HG02870 (cell line): ENCODE results near the gene SDK1.

Source experiments
- ATAC-seq: cut with Tn5 transposase; IDR thresholded peaks from one replicate; pipeline ENCODE4 v1.9.1; 2021; ENCODE audit warnings: mild to moderate bottlenecking, moderate library complexity; ENCODE audit not compliant: unreplicated experiment

Gene SDK1

DNA sequence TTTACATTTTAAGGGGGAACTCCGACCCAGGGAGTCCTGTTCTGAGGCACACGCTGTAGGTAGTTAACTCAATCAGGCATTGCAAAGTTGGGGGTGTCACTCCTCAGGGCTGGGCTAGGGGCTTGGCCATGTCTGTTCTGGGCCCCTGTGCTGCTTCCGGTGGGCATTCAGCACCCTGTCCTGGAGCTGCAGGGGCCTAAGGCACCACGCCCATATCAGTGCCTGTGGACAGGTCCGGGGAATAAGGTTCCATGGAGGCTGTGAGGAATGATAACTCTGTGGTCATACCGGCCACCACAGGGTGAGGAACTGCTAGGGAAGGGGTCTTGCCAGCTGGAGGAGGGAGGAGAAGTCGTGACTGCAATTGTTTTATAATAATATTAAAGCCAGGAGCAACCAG lies 842.0 kb downstream of the SDK1 start:
- ATAC-seq = no peak

DNA sequence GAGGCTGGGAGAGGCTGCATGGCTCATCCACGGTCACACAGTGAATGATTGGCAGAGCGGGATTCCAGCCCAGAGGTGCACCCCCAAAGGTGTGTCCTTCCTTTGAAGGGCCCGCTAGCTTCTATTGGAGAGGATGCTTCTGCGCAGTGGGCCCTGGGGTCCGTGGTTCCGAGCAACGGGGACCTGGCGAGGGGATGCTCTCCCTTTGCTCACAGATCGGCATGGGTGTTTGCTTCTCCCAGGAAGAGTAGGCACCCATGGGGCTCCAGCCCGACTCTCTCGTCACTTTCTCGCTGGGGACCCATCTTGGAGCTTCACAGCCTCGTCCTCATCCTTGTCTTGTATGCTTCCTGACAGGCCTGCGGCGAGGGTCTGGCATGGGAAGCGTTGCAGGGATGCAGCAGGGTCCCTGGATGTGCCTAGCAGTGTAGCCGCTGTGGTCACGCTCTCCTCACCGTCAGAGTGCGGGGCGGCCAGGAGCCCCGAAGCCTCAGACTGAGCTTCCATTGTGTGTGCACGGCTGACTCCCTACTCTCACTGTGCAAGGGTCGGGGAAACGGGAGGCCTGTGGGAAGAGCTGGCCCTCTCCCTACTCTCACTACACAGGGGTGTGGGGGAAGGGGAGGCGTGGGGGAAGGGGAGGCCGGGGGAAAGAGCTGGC lies 842.6 kb downstream of the SDK1 start:
- no peak for ATAC-seq

- ATAC-seq = no peak
Observed at GRCh38 chr7:4144172-4144701, 843.2 kb downstream of the SDK1 start.

GRCh38 chr7:4144811-4145510 lies 843.9 kb downstream of the SDK1 start:
- ATAC-seq = no peak

GRCh38 chr7:4145576-4145975 lies 844.5 kb downstream of the SDK1 start:
- no peak for ATAC-seq

- ATAC-seq = no peak
Observed at GRCh38 chr7:4147926-4148620, 847.0 kb downstream of the SDK1 start.

DNA sequence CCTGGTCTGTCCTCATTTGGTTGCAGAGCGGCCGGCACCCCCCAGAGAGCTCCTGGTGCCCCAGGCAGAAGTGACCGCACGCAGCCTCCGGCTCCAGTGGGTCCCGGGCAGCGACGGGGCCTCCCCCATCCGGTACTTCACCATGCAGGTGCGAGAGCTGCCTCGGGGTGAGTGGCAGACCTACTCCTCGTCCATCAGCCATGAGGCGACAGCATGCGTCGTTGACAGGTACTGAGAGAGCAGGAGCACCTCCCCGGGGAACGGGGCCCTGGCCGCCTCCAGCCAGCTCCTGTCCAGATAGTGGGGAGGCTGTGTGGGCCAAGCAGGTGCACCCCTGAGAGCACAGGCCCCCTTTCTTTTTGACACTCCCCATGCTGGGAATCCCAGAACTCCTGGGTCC lies 848.2 kb downstream of the SDK1 start:
- no peak for ATAC-seq

GRCh38 chr7:4149645-4150044 lies 848.6 kb downstream of the SDK1 start:
- no peak for ATAC-seq

DNA sequence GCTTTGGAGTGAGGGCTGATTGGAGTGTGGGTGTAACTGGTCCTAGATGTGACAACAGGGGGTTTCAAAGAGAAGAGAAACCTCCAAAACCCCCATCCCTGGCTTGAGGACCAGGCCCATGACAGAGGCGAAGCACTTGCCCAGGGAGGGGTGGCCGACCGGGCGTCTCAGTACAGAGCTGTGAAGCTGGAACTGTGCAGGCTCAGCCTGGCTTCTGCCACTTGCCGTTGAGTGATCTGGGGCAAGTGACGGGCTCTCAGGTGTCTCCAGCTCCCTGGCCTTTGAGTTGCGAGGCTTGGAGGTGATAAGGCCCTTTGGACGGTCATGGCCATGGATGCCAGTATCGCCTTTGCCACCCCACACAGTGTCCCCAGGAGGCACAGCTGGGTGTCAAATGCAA lies 849.7 kb downstream of the SDK1 start:
- ATAC-seq = no peak

DNA sequence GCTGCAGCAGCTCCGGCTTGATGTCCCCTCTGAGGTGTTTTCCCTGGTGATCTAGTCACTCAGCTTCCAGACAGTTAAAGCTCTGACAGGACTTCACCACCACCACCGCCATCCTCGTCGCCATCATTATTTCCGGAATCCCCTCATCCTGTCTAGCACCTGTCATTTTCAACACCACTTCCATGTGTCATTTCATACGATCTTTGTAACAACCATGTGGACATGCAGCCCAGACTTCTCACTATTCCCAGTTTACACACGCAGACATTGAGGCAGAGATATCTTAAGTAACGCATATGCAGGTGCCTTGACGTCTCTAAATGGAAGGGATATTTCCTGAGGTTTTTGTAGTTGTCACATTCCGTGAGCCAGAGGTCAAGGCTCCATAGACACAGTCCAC lies 850.5 kb downstream of the SDK1 start:
- ATAC-seq = no peak

- no peak for ATAC-seq
Observed at GRCh38 chr7:4151926-4152549, 851.0 kb downstream of the SDK1 start.

GRCh38 chr7:4154882-4155535 lies 854.0 kb downstream of the SDK1 start:
- ATAC-seq = no peak

- ATAC-seq = no peak
Observed at GRCh38 chr7:4156190-4156589, 855.1 kb downstream of the SDK1 start.

DNA sequence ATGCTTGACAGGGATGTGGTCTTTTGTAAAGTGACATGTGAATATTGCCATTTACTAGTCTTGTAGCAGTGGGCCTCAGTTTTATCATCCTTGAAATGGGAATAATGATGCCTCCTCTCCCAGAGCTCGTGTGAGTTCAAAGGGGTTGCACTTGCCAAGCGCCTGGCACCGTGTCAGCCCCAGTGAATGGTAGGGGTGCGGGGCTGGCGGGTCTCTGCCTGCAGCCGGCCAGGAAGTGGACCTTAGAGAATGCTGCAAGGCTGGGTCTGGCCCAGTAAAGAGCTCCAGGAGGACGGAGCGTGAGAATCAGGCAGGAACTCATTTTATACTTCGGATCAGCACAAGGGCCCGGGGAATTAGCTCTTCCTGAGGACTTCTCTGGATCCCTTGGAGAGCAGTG lies 856.6 kb downstream of the SDK1 start:
- ATAC-seq = no peak

DNA sequence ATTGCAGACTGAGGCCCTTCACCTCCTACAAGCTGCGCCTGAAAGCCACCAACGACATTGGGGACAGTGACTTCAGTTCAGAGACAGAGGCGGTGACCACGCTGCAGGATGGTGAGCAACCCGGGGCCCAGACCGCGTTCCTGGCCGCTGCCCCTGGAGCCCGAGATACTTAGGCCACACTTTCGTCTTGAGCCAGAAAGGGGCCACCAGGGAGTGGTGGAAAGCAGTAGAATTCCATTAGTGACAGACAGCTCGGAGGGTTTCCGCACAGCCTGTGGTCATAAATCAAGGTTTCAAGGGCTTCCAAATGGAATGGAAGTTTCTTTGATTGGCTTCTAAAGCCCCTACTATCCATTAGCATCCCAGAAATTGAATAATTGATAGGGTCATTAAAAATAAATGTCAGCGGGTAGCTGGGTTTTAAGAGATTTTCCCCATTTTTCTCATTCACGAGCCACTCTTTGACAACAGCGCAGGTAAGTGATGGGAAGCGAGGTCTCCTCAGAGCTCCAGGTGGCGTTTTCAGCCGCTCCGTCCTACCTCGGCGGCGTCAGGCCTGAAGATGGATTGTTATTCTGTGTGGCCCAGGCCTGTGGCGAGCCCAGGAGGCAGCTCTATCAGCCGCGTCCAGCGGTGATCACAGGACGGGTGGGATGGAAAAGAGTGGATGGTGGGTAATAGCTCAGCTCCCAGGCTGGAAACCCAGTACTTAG lies 857.5 kb downstream of the SDK1 start:
- ATAC-seq = no peak

GRCh38 chr7:4159154-4159501 lies 858.1 kb downstream of the SDK1 start:
- no peak for ATAC-seq

GRCh38 chr7:4159761-4160554 lies 858.9 kb downstream of the SDK1 start:
- no peak for ATAC-seq

- no peak for ATAC-seq
Observed at GRCh38 chr7:4162884-4163564, 862.0 kb downstream of the SDK1 start.

- ATAC-seq = no peak
Observed at GRCh38 chr7:4163565-4164203, 862.6 kb downstream of the SDK1 start.
